ENCODE measurements around the gene CDKN3.
A peak's percentile ranks its signal among the peaks of the same experiment; 100 is the strongest.
"Not testable (repeated sequence)": the region's sequence is repeated elsewhere in the genome, so short reads cannot be mapped to it uniquely, and the experiment has no call there.

Gene CDKN3

DNA sequence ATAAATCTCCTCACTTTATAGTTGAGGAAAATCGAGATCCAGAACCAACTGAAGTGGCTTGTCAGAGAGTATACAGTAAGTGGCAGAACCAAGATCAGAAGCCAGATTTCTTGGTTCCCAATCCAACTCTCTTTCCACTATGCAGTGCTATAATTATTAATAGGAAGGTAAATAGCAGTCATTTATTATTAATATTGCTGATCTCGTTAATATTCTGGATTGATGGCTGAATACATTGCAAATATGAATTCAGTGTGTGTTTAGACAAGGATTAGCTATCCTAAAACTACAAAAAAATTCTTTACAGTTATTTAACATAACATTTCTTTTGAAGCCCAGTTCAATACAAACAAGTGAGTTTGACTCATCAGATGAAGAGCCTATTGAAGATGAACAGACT lies 2.8 kb downstream of the CDKN3 start:
- TF ChIP-seq, protein P1, sequence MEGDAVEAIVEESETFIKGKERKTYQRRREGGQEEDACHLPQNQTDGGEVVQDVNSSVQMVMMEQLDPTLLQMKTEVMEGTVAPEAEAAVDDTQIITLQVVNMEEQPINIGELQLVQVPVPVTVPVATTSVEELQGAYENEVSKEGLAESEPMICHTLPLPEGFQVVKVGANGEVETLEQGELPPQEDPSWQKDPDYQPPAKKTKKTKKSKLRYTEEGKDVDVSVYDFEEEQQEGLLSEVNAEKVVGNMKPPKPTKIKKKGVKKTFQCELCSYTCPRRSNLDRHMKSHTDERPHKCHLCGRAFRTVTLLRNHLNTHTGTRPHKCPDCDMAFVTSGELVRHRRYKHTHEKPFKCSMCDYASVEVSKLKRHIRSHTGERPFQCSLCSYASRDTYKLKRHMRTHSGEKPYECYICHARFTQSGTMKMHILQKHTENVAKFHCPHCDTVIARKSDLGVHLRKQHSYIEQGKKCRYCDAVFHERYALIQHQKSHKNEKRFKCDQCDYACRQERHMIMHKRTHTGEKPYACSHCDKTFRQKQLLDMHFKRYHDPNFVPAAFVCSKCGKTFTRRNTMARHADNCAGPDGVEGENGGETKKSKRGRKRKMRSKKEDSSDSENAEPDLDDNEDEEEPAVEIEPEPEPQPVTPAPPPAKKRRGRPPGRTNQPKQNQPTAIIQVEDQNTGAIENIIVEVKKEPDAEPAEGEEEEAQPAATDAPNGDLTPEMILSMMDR (IDR thresholded peaks at IDR 0.05; ENCODE audit: low read depth, low read length), result no peak
- H3K4me3 ChIP-seq (ENCODE audit: low read depth, low read length), result no peak overlapping the region

DNA sequence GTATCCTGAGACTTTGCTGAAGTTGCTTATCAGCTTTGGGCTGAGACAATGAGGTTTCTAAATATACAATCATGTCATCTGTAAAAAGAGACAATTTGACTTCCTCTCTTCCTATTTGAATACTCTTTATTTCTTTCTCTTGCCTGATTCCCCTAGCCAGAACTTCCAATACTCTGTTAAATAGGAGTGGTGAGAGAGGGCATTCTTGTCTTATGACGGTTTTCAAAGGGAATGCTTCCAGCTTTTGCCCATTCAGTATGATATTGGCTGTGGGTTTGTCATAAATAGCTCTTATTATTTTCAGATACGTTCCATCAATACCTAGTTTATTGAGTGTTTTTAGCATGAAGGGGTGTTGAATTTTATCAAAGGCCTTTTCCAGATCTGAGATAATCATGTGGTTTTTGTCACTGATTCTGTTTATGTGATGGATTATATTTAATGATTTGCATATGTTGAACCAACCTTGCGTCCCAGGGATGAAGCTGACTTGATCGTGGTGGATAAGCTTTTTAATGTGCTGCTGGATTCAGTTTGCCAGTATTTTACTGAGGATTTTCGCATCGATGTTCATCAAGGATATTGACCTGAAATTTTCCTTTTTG lies 6.7 kb downstream of the CDKN3 start:
- H3K4me3 ChIP-seq (ENCODE audit: low read depth, low read length), result not testable (repeated sequence)

DNA sequence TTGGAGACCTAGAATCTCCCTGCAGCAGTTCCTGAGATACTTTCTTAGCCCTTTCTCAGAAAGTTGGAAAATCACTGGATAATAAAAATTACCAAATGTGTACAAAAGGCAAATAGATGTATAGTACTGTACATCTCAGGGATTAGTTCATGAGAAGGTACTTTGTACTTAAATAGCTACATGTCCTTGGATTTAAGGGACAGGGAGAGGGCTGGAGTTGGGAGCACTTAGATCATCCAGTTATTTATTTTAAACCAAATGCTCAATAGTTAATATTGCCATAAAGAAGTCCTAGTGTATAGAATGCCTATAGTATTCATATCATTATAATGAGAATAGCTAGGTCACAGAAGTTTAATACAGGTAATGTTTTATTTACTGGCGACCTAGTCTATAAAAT lies 13.4 kb downstream of the CDKN3 start:
- H3K4me3 ChIP-seq (ENCODE audit: low read depth, low read length), result no peak overlapping the region
- TF ChIP-seq, protein P1 (IDR thresholded peaks at IDR 0.05; ENCODE audit: low read depth, low read length), result no peak

DNA sequence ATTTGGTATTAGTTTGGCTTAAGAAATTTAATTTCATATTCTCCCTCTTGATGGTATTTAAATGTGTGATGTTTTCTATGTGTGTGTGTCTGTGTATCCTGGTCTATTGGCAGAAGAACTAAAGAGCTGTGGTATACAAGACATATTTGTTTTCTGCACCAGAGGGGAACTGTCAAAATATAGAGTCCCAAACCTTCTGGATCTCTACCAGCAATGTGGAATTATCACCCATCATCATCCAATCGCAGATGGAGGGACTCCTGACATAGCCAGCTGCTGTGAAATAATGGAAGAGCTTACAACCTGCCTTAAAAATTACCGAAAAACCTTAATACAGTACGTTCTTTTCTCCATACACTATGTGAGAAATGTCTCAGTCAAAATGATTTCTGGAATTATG lies 14.6 kb downstream of the CDKN3 start:
- H3K4me3 ChIP-seq (ENCODE audit: low read depth, low read length), result no peak overlapping the region
- TF ChIP-seq, protein P1 (IDR thresholded peaks at IDR 0.05; ENCODE audit: low read depth, low read length), result no peak

DNA sequence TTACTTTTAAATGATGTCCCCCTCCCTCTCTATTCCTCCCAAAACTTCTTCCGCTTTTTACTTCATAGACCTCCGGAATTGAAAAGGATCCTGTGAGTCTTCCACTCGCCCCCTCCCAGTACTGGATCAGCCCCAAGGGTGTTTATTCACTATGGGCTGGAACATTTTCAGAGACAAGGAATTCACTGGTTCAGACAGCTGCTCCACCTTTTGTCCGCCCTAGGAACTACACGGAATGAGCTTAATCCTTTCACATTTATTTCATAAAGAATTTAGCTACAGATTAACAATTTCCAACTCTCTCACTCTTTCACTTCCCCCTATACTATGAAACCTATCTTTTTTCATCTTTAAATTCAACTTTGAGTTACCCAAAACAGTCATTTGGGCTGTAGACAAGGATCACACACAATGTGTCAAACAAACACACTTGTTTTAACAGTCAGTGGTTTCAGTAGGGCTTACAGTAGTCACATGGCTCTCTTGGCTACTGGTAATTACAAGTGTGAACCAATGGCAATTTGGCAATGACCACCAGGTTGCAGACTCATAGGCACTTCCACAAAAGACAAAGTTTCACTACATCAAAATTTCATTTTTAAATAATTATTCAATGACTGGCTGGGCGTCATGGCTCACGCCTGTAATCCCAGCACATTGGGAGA lies 23.8 kb downstream of the CDKN3 start:
- TF ChIP-seq, protein P1 (IDR thresholded peaks at IDR 0.05; ENCODE audit: low read depth, low read length), result peak; percentile 54
- no peak overlapping the region for H3K4me3 ChIP-seq (ENCODE audit: low read depth, low read length)

DNA sequence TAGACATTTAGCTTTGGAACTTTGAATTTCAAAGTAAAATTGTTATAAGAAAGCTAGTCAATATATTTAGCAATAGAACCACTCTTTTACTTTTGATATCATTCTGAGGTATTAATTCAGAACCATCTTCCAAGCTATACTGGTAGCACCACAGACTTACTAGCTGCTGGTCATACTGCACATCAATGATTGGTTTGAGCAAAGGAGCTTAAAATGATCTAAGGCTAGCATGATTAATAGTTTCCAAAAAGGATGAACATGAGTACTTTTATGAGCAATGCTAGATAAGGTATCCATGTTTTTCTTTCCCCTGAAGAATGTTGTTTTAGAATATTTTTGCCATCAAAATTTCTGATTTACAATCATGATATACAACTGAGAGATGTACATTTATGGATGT lies 27.2 kb downstream of the CDKN3 start:
- H3K4me3 ChIP-seq (ENCODE audit: low read depth, low read length), result no peak overlapping the region
- TF ChIP-seq, protein P1 (IDR thresholded peaks at IDR 0.05; ENCODE audit: low read depth, low read length), result no peak

DNA sequence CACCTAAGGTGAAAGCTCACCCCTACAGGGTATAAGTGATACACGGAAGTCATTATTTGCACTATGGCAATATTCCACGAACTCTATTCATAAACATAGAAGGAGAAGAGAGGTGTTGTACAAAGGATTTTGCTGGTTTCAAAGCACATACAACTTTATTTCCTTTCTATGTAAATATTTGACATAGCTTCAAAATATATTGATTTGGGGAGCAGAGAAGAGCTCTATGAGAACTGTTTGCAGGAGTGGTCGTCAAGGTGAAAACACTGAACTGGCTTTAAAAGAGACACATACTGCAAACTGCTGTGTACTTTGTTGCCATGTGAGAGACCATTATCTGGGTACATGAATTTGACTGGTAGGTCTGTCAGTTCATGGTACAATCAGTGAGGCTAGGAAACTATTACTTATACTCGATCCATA lies 27.7 kb downstream of the CDKN3 start:
- no peak overlapping the region for H3K4me3 ChIP-seq (ENCODE audit: low read depth, low read length)
- TF ChIP-seq, protein P1 (IDR thresholded peaks at IDR 0.05; ENCODE audit: low read depth, low read length), result no peak

DNA sequence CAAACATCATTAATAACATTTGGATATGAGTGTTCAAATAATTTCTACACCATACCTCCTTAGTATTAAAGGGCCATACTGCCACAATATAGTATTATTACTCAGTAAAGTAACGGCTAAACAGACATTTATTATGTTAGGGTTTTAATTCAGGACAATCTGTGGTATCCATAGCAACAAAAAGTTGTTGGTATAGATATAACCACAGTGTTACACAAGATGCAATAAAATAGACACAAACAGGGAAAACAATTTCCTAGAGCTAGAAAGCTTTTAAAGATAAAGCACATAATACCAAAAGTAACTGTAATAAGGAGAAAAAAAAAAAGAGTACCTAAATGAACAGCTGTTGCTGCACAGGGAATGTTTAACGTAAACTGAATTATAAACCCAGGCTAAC lies 28.3 kb downstream of the CDKN3 start:
- no peak overlapping the region for H3K4me3 ChIP-seq (ENCODE audit: low read depth, low read length)
- TF ChIP-seq, protein P1 (IDR thresholded peaks at IDR 0.05; ENCODE audit: low read depth, low read length), result no peak

Data from WI38 (cell line).